ENCODE results near the gene EDAR. TPM values are rescaled to one million over a fixed set of nuclear protein-coding genes. Genes with fewer than 3 reads are reported as not detected.

EDAR gene
- total and polyA plus RNA-seq, 2 donors (not counting 1 experiment from before 2014, with no cell fraction given), result not detected

GRCh38 chr2:108925286-108925685 is 63.7 kb downstream of the EDAR start:
- no peak for TF ChIP-seq EZH2 (IDR thresholded peaks at IDR 0.05; ENCODE audit: low read length, missing control alignments)
- no peak for TF ChIP-seq CTCF (conservative IDR thresholded peaks at IDR 0.05 in 1 of 2, IDR thresholded peaks at IDR 0.05 in 1 of 2; ENCODE audit: low read depth in 1 of 2, low read length in 2 of 2)
- H2AFZ ChIP-seq (ENCODE audit: low read length), result no peak overlapping the region
- H3K9me3 ChIP-seq (ENCODE audit: control insufficient read depth, insufficient read depth, low read depth, low read length), result no peaks in the 10 kb centered on the region
- H3K36me3 ChIP-seq (ENCODE audit: control insufficient read depth, insufficient read depth, low read length), result no peaks in the 10 kb centered on the region
- H3K4me1 ChIP-seq (ENCODE audit: control insufficient read depth, extremely low read depth, insufficient read depth, low read length), result no peaks in the 10 kb centered on the region
- H3K9ac ChIP-seq (ENCODE audit: insufficient read depth, low read length), result no peak overlapping the region
- DNase-seq (ENCODE audit: low read depth in 2 of 2), result no peak
- H3K27me3 ChIP-seq (ENCODE audit: control insufficient read depth, insufficient read depth, low read length), result peaks cover 14% of the 10 kb centered on the region
- H3K27ac ChIP-seq (ENCODE audit: insufficient read depth, low read length), result no peak overlapping the region
- no peak overlapping the region for H3K4me2 ChIP-seq (ENCODE audit: extremely low read depth, insufficient read depth, low read length)
- no peaks in the 10 kb centered on the region for H4K20me1 ChIP-seq (ENCODE audit: control insufficient read depth, extremely low read depth, insufficient read depth, low read length)
- no peaks in the 10 kb centered on the region for H3K79me2 ChIP-seq (ENCODE audit: control insufficient read depth, insufficient read depth, low read length)
- H3K4me3 ChIP-seq (replicated peaks in 1 of 4; ENCODE audit: control extremely low read depth in 1 of 4, insufficient read depth in 1 of 4, low read depth in 3 of 4, low read length in 4 of 4), result no peak overlapping the region

- DNase-seq (ENCODE audit: low read depth in 2 of 2), result no peak
These were observed 64.3 kb downstream of the EDAR start for GRCh38 chr2:108924580-108925251.

More at GRCh38 chr2:108924580-108925251, 64.3 kb downstream of the EDAR start:
- Histone ChIP-seq H3K4me2 (ENCODE audit: extremely low read depth, insufficient read depth, low read length) (no peak overlapping the region), H3K9ac (ENCODE audit: insufficient read depth, low read length) (no peak overlapping the region), H3K9me3 (ENCODE audit: control insufficient read depth, insufficient read depth, low read depth, low read length) (no peaks in the 10 kb centered on the region), H3K27me3 (ENCODE audit: control insufficient read depth, insufficient read depth, low read length) (peaks cover 18% of the 10 kb centered on the region), H3K36me3 (ENCODE audit: control insufficient read depth, insufficient read depth, low read length) (no peaks in the 10 kb centered on the region), H3K4me3 (replicated peaks in 1 of 4; ENCODE audit: control extremely low read depth in 1 of 4, insufficient read depth in 1 of 4, low read depth in 3 of 4, low read length in 4 of 4) (no peak overlapping the region), H4K20me1 (ENCODE audit: control insufficient read depth, extremely low read depth, insufficient read depth, low read length) (no peaks in the 10 kb centered on the region), H3K79me2 (ENCODE audit: control insufficient read depth, insufficient read depth, low read length) (no peaks in the 10 kb centered on the region), H2AFZ (ENCODE audit: low read length) (no peak overlapping the region), H3K27ac (ENCODE audit: insufficient read depth, low read length) (no peak overlapping the region), H3K4me1 (ENCODE audit: control insufficient read depth, extremely low read depth, insufficient read depth, low read length) (no peaks in the 10 kb centered on the region)
- TF ChIP-seq CTCF (conservative IDR thresholded peaks at IDR 0.05 in 1 of 2, IDR thresholded peaks at IDR 0.05 in 1 of 2; ENCODE audit: low read depth in 1 of 2, low read length in 2 of 2), result no peak
- no peak for TF ChIP-seq EZH2 (IDR thresholded peaks at IDR 0.05; ENCODE audit: low read length, missing control alignments)

Measured in fibroblast of lung (primary cell).